Keratinocyte (primary cell): Measurements from ENCODE around the gene RMND1. TPM values are rescaled to one million over a fixed set of nuclear protein-coding genes. Genes with fewer than 3 reads are reported as not detected.
A peak's percentile ranks its signal among the peaks of the same experiment; 100 is the strongest.

Source experiments
- DNase-seq: peaks from one replicate; pipeline ENCODE4 v3.0.0-alpha.2; 2011; ENCODE audit warnings: low read depth, missing footprints, low spot score
- FAIRE-seq: peaks from 2 replicates; lab custom pipeline; 2011; peaks lifted over from hg19 to GRCh38; lab: Jason Lieb, UNC
- H2AFZ ChIP-seq: 2 replicates; pipeline ENCODE4 v1.6.0; 2012; ENCODE audit warnings: low read length, control low read depth, inconsistent platforms; ENCODE audit not compliant: control insufficient read depth
- H3K27ac ChIP-seq: 2 replicates; pipeline ENCODE4 v1.5.1; 2011; ENCODE audit warnings: low read length; ENCODE audit not compliant: control insufficient read depth, insufficient read depth
- H3K27me3 ChIP-seq: 3 replicates; pipeline ENCODE4 v1.6.0; 2011; ENCODE audit warnings: low read length; ENCODE audit not compliant: control insufficient read depth, insufficient read depth; ENCODE audit errors: extremely low read depth
- H3K36me3 ChIP-seq, 2 experiments: 2 replicates in 1 of 2; 3 replicates in 1 of 2; pipeline ENCODE4 v1.5.1; 2011; ENCODE audit warnings: low read length in 2 of 2, mild to moderate bottlenecking in 1 of 2; ENCODE audit not compliant: control insufficient read depth in 2 of 2, insufficient read depth in 2 of 2; ENCODE audit errors: extremely low read depth in 1 of 2
- H3K4me1 ChIP-seq: 3 replicates; pipeline ENCODE4 v1.5.1; 2011; ENCODE audit warnings: low read length; ENCODE audit not compliant: control insufficient read depth, insufficient read depth; ENCODE audit errors: extremely low read depth
- H3K4me2 ChIP-seq: 3 replicates; pipeline ENCODE4 v1.6.0; 2011; ENCODE audit warnings: low read depth, low read length; ENCODE audit not compliant: control insufficient read depth, insufficient read depth; ENCODE audit errors: extremely low read depth
- H3K4me3 ChIP-seq, 3 experiments: fragments of 200-600 bp in 1 of 3; sonication (generic) in 1 of 3; 2 replicates in 2 of 3; 3 replicates in 1 of 3; pipeline ENCODE4 v1.5.1; 2011 to 2016; ENCODE audit warnings: low read length in 3 of 3, mild to moderate bottlenecking in 3 of 3, control low read depth in 2 of 3, inconsistent platforms in 1 of 3, low read depth in 1 of 3, mixed read lengths in 1 of 3, mixed run types in 1 of 3, moderate library complexity in 1 of 3; ENCODE audit not compliant: control insufficient read depth in 2 of 3, insufficient read depth in 2 of 3; ENCODE audit errors: extremely low read depth in 1 of 3
- H3K79me2 ChIP-seq: 2 replicates; pipeline ENCODE4 v1.6.0; 2012; ENCODE audit warnings: low read length; ENCODE audit not compliant: control insufficient read depth, insufficient read depth
- H3K9ac ChIP-seq: 3 replicates; pipeline ENCODE4 v1.6.0; 2011; ENCODE audit warnings: low read length; ENCODE audit not compliant: control insufficient read depth, insufficient read depth; ENCODE audit errors: extremely low read depth
- H3K9me1 ChIP-seq: 3 replicates; pipeline ENCODE4 v1.6.0; 2011; ENCODE audit warnings: low read length; ENCODE audit not compliant: control insufficient read depth, insufficient read depth; ENCODE audit errors: extremely low read depth
- H3K9me3 ChIP-seq: 2 replicates; pipeline ENCODE4 v1.5.1; 2012; ENCODE audit warnings: low read depth, low read length; ENCODE audit not compliant: control insufficient read depth
- H4K20me1 ChIP-seq: 3 replicates; pipeline ENCODE4 v1.6.0; 2011; ENCODE audit warnings: low read length; ENCODE audit not compliant: control insufficient read depth, insufficient read depth; ENCODE audit errors: extremely low read depth
- EZH2 ChIP-seq: IDR thresholded peaks from one replicate; pipeline ENCODE4 v1.6.1; 2012; ENCODE audit warnings: inconsistent platforms, mild to moderate bottlenecking, low read length, moderate library complexity
- dilution Hi-C: fragments of 300-500 bp; cut with MboI; formaldehyde crosslinking; loops from one replicate; pipeline ENCODE4 v1.7.0; 2020; ENCODE audit warnings: low sequenced_read_pairs; ENCODE audit not compliant: extremely low pct_ligation_motif_present
- polyA plus RNA-seq, 5 experiments: library from polyadenylated mRNA; depleted of rRNA in 3 of 5; stranded (reverse) in 3 of 5; stranded (forward) in 1 of 5; unstranded in 1 of 5; fragments of >200 nt; gene quantifications; 1 replicate in 1 of 5; 2 replicates in 3 of 5; 3 replicates in 1 of 5; pipeline versions ENCODE4 v1.2.1 to v1.2.3, GENCODE V29; 2011 to 2012; ENCODE audit warnings: missing spikeins in 2 of 5, low read depth in 1 of 5, low replicate concordance in 1 of 5
- TF ChIP-seq, protein P1 (sequence below), 3 experiments: IDR thresholded peaks in 1 of 3; conservative IDR thresholded peaks in 1 of 3; optimal IDR thresholded peaks in 1 of 3; 2 replicates in 2 of 3; 3 replicates in 1 of 3; pipeline versions ENCODE3 to v1.5.1; 2011; ENCODE audit warnings: low read length in 3 of 3, mild to moderate bottlenecking in 3 of 3, moderate library complexity in 2 of 3, control low read depth in 1 of 3, inconsistent platforms in 1 of 3; ENCODE audit not compliant: insufficient read depth in 2 of 3; ENCODE audit errors: extremely low read depth in 1 of 3

Gene RMND1
- polyA plus RNA-seq, 1 donor (not counting 4 experiments of a cell fraction or from before 2014, with no cell fraction given) = 23.1 TPM

DNA sequence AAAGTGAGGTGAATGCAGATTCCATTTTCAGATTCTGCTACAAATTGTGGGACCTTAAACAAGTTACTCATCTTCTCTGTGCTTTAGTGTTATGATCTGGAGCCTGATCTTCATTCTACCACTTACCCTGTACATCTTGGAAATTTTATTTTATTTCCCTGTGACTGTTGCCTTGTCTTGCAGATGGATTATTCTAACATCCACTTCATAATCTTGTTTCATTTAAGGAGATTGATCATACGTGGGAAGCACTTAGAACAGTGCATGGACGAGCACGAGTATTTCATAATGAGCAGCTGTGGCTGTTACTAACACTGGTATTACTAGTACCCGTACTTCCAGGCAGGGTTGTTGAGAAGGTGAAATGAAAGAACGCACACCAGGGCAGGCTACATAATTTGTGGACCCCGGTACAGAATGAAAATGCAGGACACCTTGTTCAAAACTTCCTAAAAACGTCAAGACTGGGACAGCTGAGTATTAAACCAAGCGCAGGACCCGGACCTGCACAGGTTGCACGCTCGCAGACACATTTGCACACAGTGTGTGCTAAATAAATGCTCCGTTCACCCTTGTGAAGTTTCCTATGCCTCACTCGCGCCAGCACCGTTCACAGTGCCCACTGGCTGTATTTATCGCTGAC is 41.4 kb upstream of the RMND1 start:
- Histone ChIP-seq H3K27me3 (peaks cover 18% of the 10 kb centered on the region), H4K20me1 (no peaks in the 10 kb centered on the region), H3K9ac (peak overlapping the region; percentile 53), H3K4me3 (peak overlapping the region; percentile 46 to 85 (median 68)), H3K36me3 (no peaks in the 10 kb centered on the region), H3K9me3 (no peaks in the 10 kb centered on the region), H3K9me1 (no peaks in the 10 kb centered on the region), H3K4me2 (peak overlapping the region; percentile 96), H3K27ac (no peak overlapping the region), H3K79me2 (no peaks in the 10 kb centered on the region), H2AFZ (peak overlapping the region; percentile 83), H3K4me1 (peaks cover 2% of the 10 kb centered on the region)
- DNase-seq (no peak), FAIRE-seq (no peak)
- dilution Hi-C loops = no loop called here
- TF ChIP-seq, protein P1, sequence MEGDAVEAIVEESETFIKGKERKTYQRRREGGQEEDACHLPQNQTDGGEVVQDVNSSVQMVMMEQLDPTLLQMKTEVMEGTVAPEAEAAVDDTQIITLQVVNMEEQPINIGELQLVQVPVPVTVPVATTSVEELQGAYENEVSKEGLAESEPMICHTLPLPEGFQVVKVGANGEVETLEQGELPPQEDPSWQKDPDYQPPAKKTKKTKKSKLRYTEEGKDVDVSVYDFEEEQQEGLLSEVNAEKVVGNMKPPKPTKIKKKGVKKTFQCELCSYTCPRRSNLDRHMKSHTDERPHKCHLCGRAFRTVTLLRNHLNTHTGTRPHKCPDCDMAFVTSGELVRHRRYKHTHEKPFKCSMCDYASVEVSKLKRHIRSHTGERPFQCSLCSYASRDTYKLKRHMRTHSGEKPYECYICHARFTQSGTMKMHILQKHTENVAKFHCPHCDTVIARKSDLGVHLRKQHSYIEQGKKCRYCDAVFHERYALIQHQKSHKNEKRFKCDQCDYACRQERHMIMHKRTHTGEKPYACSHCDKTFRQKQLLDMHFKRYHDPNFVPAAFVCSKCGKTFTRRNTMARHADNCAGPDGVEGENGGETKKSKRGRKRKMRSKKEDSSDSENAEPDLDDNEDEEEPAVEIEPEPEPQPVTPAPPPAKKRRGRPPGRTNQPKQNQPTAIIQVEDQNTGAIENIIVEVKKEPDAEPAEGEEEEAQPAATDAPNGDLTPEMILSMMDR (optimal IDR thresholded peaks at IDR 0.05 in 1 of 3, IDR thresholded peaks at IDR 0.05 in 1 of 3, conservative IDR thresholded peaks at IDR 0.05 in 1 of 3; ENCODE audit: extremely low read depth in 1 of 3, insufficient read depth in 2 of 3, low read length in 3 of 3) = no peak
- no peak for TF ChIP-seq EZH2

DNA sequence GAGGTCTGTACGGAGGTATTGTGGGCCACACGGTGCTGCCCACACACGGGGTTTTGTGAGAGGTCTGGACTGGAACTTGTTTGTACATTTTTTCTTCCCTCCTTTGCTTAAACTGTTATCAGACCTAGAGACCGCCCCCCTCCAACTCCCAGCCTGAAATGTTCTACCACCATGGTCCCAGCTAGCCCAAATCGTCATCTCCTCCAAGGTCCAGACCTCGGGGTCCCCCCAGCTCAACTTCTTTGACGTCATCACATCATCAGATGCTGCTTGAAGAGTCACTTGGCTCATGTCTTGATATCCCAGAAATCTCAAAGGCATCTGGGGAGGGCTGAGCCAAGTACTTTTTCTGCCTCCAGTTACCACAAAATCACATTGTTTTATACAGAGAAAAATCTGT is 39.1 kb upstream of the RMND1 start:
- no peak for TF ChIP-seq EZH2
- TF ChIP-seq, protein P1 (optimal IDR thresholded peaks at IDR 0.05 in 1 of 3, IDR thresholded peaks at IDR 0.05 in 1 of 3, conservative IDR thresholded peaks at IDR 0.05 in 1 of 3; ENCODE audit: extremely low read depth in 1 of 3, insufficient read depth in 2 of 3, low read length in 3 of 3) = no peak
- Histone ChIP-seq H4K20me1 (no peaks in the 10 kb centered on the region), H3K4me3 (no peak overlapping the region), H3K4me1 (peaks cover 2% of the 10 kb centered on the region), H3K9ac (no peak overlapping the region), H3K9me1 (no peaks in the 10 kb centered on the region), H3K4me2 (no peak overlapping the region), H3K36me3 (no peaks in the 10 kb centered on the region), H3K79me2 (no peaks in the 10 kb centered on the region), H3K27ac (no peak overlapping the region), H2AFZ (no peak overlapping the region), H3K9me3 (no peaks in the 10 kb centered on the region), H3K27me3 (peaks cover 18% of the 10 kb centered on the region)
- dilution Hi-C loops = no loop called here
- DNase-seq (no peak), FAIRE-seq (no peak)
